ENCODE results near the gene GPC5. TPM values are rescaled to one million over a fixed set of nuclear protein-coding genes. Genes with fewer than 3 reads are reported as not detected.

The GPC5 gene
- total RNA-seq, 4 donors from 2014 or later, result 0.74 to 1.1 TPM; not detected in 2

GRCh38 chr13:91845612-91846011 is 447.2 kb downstream of the GPC5 start:
- no peak for TF ChIP-seq CTCF (IDR thresholded peaks at IDR 0.05)
- DNase-seq (ENCODE audit: low spot score) (no peak), ATAC-seq (ENCODE audit: low FRiP score) (no peak)

- no peak for DNase-seq (ENCODE audit: low spot score)
- ATAC-seq (ENCODE audit: low FRiP score), result no peak
- no peak for TF ChIP-seq CTCF (IDR thresholded peaks at IDR 0.05)
These were observed 465.3 kb downstream of the GPC5 start for GRCh38 chr13:91863699-91864098.

GRCh38 chr13:91868351-91868750 is 469.9 kb downstream of the GPC5 start:
- no peak for TF ChIP-seq CTCF (IDR thresholded peaks at IDR 0.05)
- no peak for DNase-seq (ENCODE audit: low spot score)
- ATAC-seq (ENCODE audit: low FRiP score), result no peak

GRCh38 chr13:91878491-91878890 is 480.1 kb downstream of the GPC5 start:
- no peak for DNase-seq (ENCODE audit: low spot score)
- no peak for TF ChIP-seq CTCF (IDR thresholded peaks at IDR 0.05)
- ATAC-seq (ENCODE audit: low FRiP score), result no peak

GRCh38 chr13:91879360-91879759 is 480.9 kb downstream of the GPC5 start:
- DNase-seq (ENCODE audit: low spot score) (no peak), ATAC-seq (ENCODE audit: low FRiP score) (no peak)
- no peak for TF ChIP-seq CTCF (IDR thresholded peaks at IDR 0.05)

- TF ChIP-seq CTCF (IDR thresholded peaks at IDR 0.05), result no peak
- ATAC-seq (ENCODE audit: low FRiP score), result no peak
These were observed 484.5 kb downstream of the GPC5 start for GRCh38 chr13:91882918-91883317.

GRCh38 chr13:91889641-91890040 is 491.2 kb downstream of the GPC5 start:
- DNase-seq (ENCODE audit: low spot score) (no peak), ATAC-seq (ENCODE audit: low FRiP score) (no peak)
- TF ChIP-seq CTCF (IDR thresholded peaks at IDR 0.05), result no peak

More at GRCh38 chr13:91882918-91883317, 484.5 kb downstream of the GPC5 start:
- no peak for DNase-seq (ENCODE audit: low spot score)
